Measurements from ENCODE around the gene DDX24. TPM values are rescaled to one million over a fixed set of nuclear protein-coding genes. Genes with fewer than 3 reads are reported as not detected.
A peak's percentile ranks its signal among the peaks of the same experiment; 100 is the strongest.

DDX24 gene
- total RNA-seq, 1 experiment from 2014 or later: 203 TPM

DNA sequence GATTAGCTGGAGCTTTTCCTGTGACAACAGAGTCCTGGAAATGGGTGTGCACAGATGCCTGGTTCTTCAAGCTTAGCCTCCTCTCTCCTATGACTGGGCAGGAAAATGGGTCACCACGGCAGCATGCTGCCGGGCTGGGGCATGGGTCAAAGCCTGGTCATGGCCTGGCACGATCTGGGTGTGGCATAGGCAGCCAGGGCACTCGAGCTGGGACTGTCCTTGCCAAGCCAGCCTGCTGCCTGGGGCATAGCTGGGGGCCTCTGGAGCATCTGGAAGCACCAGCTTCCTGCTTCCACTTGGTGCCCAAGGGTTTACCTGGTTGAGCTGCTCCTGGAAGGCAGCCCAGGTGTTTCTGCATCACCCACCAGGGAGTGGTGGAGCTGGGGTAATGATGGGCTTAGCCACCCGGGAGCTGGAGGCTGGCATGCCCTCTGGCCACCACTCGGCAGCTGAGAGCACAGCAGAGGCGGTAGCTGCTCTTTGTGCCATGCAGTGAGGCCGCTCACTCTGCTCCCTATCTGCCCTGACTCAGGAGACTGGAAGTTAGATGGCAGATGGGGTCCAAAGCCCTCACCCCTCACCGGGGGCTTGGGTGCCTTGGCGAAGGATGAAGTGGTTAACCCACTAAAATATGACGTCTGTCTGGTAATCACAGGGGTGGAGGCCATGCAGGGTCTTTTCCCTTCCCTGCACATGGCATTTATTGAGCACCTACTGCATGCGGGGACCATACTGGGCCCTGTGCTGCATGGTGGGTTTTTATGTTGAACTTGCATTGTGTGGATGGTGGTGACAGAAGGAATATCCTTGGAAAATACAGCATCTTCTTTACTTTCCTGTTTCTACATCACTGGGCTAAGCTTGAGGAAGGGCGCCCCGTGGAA lies 53.2 kb downstream of the DDX24 start:
- ChIA-PET POLR2A (ENCODE audit: low non-redundant PET) (no interaction called here), CTCF (interaction anchor here (1.4 kb wide), 1 partner anchor 10 kb away, joined by 3 read pairs; no protein-coding TSS in a partner anchor)
- H3K4me3 ChIP-seq (ENCODE audit: low read depth, low read length, poor library complexity, severe bottlenecking): no peak overlapping the region
- intact Hi-C loops (cut with micrococcal nuclease; ENCODE audit: unreplicated experiment): no loop called here
- no peak for DNase-seq (ENCODE audit: low spot score)
- H3K9me3 ChIP-seq (ENCODE audit: low read depth, low read length, poor library complexity, severe bottlenecking): no peaks in the 10 kb centered on the region
- H3K27ac ChIP-seq (ENCODE audit: low read depth, low read length, poor library complexity, severe bottlenecking): no peak overlapping the region
- TF ChIP-seq CTCF (conservative IDR thresholded peaks at IDR 0.05; ENCODE audit: low read depth, low read length) (no peak), EZH2 (IDR thresholded peaks at IDR 0.05; ENCODE audit: borderline replicate concordance, low read depth, low read length, poor library complexity, severe bottlenecking) (no peak)
- H3K4me1 ChIP-seq (ENCODE audit: insufficient read depth, low read length, poor library complexity, severe bottlenecking): no peaks in the 10 kb centered on the region
- H3K27me3 ChIP-seq (replicated peaks; ENCODE audit: insufficient read depth, low read depth, low read length, poor library complexity): no peaks in the 10 kb centered on the region
- no peaks in the 10 kb centered on the region for H3K36me3 ChIP-seq (ENCODE audit: insufficient read depth, low read length, poor library complexity, severe bottlenecking)
- BruUV-seq (replicated peaks): no TSS peak

- H3K4me1 ChIP-seq (ENCODE audit: insufficient read depth, low read length, poor library complexity, severe bottlenecking): no peaks in the 10 kb centered on the region
- CTCF ChIA-PET: no interaction called here
- POLR2A ChIA-PET (ENCODE audit: low non-redundant PET): no interaction called here
- no peak for DNase-seq (ENCODE audit: low spot score)
- no peak overlapping the region for H3K27ac ChIP-seq (ENCODE audit: low read depth, low read length, poor library complexity, severe bottlenecking)
- no peaks in the 10 kb centered on the region for H3K27me3 ChIP-seq (replicated peaks; ENCODE audit: insufficient read depth, low read depth, low read length, poor library complexity)
- TF ChIP-seq EZH2 (IDR thresholded peaks at IDR 0.05; ENCODE audit: borderline replicate concordance, low read depth, low read length, poor library complexity, severe bottlenecking) (no peak), CTCF (conservative IDR thresholded peaks at IDR 0.05; ENCODE audit: low read depth, low read length) (no peak)
- H3K9me3 ChIP-seq (ENCODE audit: low read depth, low read length, poor library complexity, severe bottlenecking): no peaks in the 10 kb centered on the region
- intact Hi-C loops (cut with micrococcal nuclease; ENCODE audit: unreplicated experiment): no loop called here
- no peaks in the 10 kb centered on the region for H3K36me3 ChIP-seq (ENCODE audit: insufficient read depth, low read length, poor library complexity, severe bottlenecking)
- H3K4me3 ChIP-seq (ENCODE audit: low read depth, low read length, poor library complexity, severe bottlenecking): peak overlapping the region; percentile 67
- BruUV-seq (replicated peaks): no TSS peak
Observed at GRCh38 chr14:94026889-94027469, 54.0 kb downstream of the DDX24 start.

- DNase-seq (ENCODE audit: low spot score): peak; percentile 99
- no peaks in the 10 kb centered on the region for H3K9me3 ChIP-seq (ENCODE audit: low read depth, low read length, poor library complexity, severe bottlenecking)
- TF ChIP-seq EZH2 (IDR thresholded peaks at IDR 0.05; ENCODE audit: borderline replicate concordance, low read depth, low read length, poor library complexity, severe bottlenecking) (no peak), CTCF (conservative IDR thresholded peaks at IDR 0.05; ENCODE audit: low read depth, low read length) (no peak)
- peak within 1 kb of the TSS; percentile 67 for H3K4me3 ChIP-seq (ENCODE audit: low read depth, low read length, poor library complexity, severe bottlenecking)
- intact Hi-C loops (cut with micrococcal nuclease; ENCODE audit: unreplicated experiment): no loop called here
- CTCF ChIA-PET: interaction anchor here (0.6 to 1.0 kb wide), 2 partner anchors 110 to 1284 kb away, joined by 3 read pairs; no protein-coding TSS in a partner anchor
- no peaks in the 10 kb centered on the region for H3K27me3 ChIP-seq (replicated peaks; ENCODE audit: insufficient read depth, low read depth, low read length, poor library complexity)
- POLR2A ChIA-PET (ENCODE audit: low non-redundant PET): interaction anchor here (0.6 to 0.7 kb wide), 2 partner anchors 25 to 41 kb away, joined by 3 read pairs; no protein-coding TSS in a partner anchor
- H3K27ac ChIP-seq (ENCODE audit: low read depth, low read length, poor library complexity, severe bottlenecking): peak within 1 kb of the TSS; percentile 41
- no TSS peak for BruUV-seq (replicated peaks)
- no peaks in the 10 kb centered on the region for H3K4me1 ChIP-seq (ENCODE audit: insufficient read depth, low read length, poor library complexity, severe bottlenecking)
- no peaks in the 10 kb centered on the region for H3K36me3 ChIP-seq (ENCODE audit: insufficient read depth, low read length, poor library complexity, severe bottlenecking)
Observed at GRCh38 chr14:94026173-94026888, 54.7 kb downstream of the DDX24 start, which contains the start of gene OTUB2. OTUB2 (plus strand) TSS chr14:94026340; CDS start chr14:94026538, 198 bp downstream.

Data from A673 (cell line).